Transverse colon (tissue), 4 donors: Measurements from ENCODE around the gene ARHGAP12. TPM values are rescaled to one million over a fixed set of nuclear protein-coding genes. Genes with fewer than 3 reads are reported as not detected.

Experiments used
- DNase-seq: peaks from one replicate; pipeline ENCODE4 v3.0.0-alpha.2; 2019
- H3K27ac ChIP-seq, 4 donors: fragments of 200-600 bp; sonication (generic); 2 replicates each; pipeline ENCODE4 v1.5.1; 2016 to 2018; ENCODE audit warnings: inconsistent platforms in 4 of 4
- H3K27me3 ChIP-seq: fragments of 200-600 bp; sonication (generic); 2 replicates; pipeline ENCODE4 v1.5.1; 2017; ENCODE audit warnings: inconsistent platforms
- H3K36me3 ChIP-seq, 4 donors: fragments of 200-600 bp; sonication (generic); 2 replicates each; pipeline ENCODE4 v1.5.1; 2017 to 2019; ENCODE audit warnings: inconsistent platforms in 4 of 4
- H3K4me1 ChIP-seq, 4 donors: fragments of 200-600 bp; sonication (generic); 2 replicates each; pipeline ENCODE4 v1.5.1; 2017 to 2020; ENCODE audit warnings: inconsistent platforms in 4 of 4
- H3K4me3 ChIP-seq, 4 donors: fragments of 200-600 bp; sonication (generic); 1 replicate in 1 of 4; 2 replicates in 3 of 4; pipeline versions ENCODE4 v1.5.1 to v1.6.1; 2017 to 2019; ENCODE audit warnings: inconsistent platforms in 4 of 4
- H3K9me3 ChIP-seq, 2 donors: fragments of 200-600 bp; sonication (generic); 2 replicates each; pipeline ENCODE4 v1.5.1; 2017 to 2019; ENCODE audit warnings: inconsistent platforms in 2 of 2
- EP300 ChIP-seq: sonication (generic); formaldehyde crosslinking; IDR thresholded peaks from one replicate; pipeline ENCODE4 v1.6.1; 2017; ENCODE audit warnings: antibody characterized with exemption, low read depth
- POLR2A ChIP-seq: fragments of 450-650 bp; IDR thresholded peaks from one replicate; pipeline ENCODE4 v1.6.1; 2016; ENCODE audit warnings: antibody characterized with exemption, mild to moderate bottlenecking, moderate library complexity
- POLR2AphosphoS5 ChIP-seq, 3 donors: sonication (generic); formaldehyde crosslinking; IDR thresholded peaks; one replicate each; pipeline ENCODE4 v1.6.1; 2016; ENCODE audit warnings: antibody characterized with exemption in 3 of 3
- whole genome bisulfite sequencing, 2 donors: methylation state at CpG; one replicate each; pipeline ENCODE4 v1.1.5; 2018; ENCODE audit warnings: low coverage in 1 of 2; 5-methylcytosine and 5-hydroxymethylcytosine counted together
- in situ Hi-C, 4 donors: fragments of 200-750 bp; cut with MboI; loops; one replicate each; pipeline versions ENCODE4 v1.15.0 to v1.15.1; 2017; ENCODE audit warnings: low sequenced_read_pairs in 3 of 4, low pct_ligation_motif_present in 1 of 4, low pct_unique_long_range_greater_than_20kb in 1 of 4
- intact Hi-C: fragments of 100-400 bp; cut with DNase I; formaldehyde crosslinking; loops from one replicate; pipeline ENCODE4 v1.15.1; 2023; ENCODE audit warnings: low total_unique reads
- total RNA-seq, 4 donors: library from RNA; depleted of rRNA; stranded (reverse); fragments of >200 nt; gene quantifications; one replicate each; pipeline ENCODE4 v1.1.0, GENCODE V29; 2016
- TF ChIP-seq, protein P1 (sequence below), 5 experiments: fragments of 200-600 bp in 3 of 5; fragments of 450-650 bp in 2 of 5; sonication (generic) in 3 of 5; IDR thresholded peaks; 1 replicate in 2 of 5; 2 replicates in 3 of 5; pipeline ENCODE4 v1.5.1; 2016 to 2017; ENCODE audit warnings: antibody characterized with exemption in 5 of 5, inconsistent platforms in 3 of 5, mild to moderate bottlenecking in 2 of 5, moderate library complexity in 1 of 5

The ARHGAP12 gene
- total RNA-seq, 4 donors from 2014 or later: 19.9 to 60.5 (median 46.1) TPM

DNA sequence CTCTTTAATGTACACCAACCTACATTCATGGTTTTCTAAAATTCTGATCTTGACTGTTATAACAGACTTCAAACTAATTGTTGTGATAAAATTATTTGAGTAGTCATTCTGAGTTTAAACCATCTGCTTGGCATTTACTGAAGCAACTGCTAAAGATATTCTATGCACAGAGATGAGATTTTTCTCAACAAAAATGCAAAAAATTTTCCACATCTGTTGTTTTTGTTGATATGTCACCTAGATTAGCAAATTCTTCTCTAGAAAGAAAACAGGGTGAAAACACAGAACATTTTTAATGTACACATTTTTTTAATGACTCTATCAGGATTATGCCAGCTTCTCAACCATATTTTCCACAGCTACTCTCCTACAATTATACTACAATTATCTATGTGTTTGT, 42.7 kb downstream of the ARHGAP12 start:
- no peak for DNase-seq
- Histone ChIP-seq H3K4me3 (no peak overlapping the region), H3K36me3 (no peaks in the 10 kb centered on the region), H3K27ac (no peak overlapping the region), H3K4me1 (peaks cover 2 to 36% (median 21%) of the 10 kb centered on the region in 4 donors), H3K9me3 (no peaks in the 10 kb centered on the region), H3K27me3 (no peaks in the 10 kb centered on the region)
- no peak for TF ChIP-seq EP300
- TF ChIP-seq POLR2A: no peak
- no peak for TF ChIP-seq POLR2AphosphoS5 (IDR thresholded peaks at IDR 0.05)
- TF ChIP-seq, protein P1, sequence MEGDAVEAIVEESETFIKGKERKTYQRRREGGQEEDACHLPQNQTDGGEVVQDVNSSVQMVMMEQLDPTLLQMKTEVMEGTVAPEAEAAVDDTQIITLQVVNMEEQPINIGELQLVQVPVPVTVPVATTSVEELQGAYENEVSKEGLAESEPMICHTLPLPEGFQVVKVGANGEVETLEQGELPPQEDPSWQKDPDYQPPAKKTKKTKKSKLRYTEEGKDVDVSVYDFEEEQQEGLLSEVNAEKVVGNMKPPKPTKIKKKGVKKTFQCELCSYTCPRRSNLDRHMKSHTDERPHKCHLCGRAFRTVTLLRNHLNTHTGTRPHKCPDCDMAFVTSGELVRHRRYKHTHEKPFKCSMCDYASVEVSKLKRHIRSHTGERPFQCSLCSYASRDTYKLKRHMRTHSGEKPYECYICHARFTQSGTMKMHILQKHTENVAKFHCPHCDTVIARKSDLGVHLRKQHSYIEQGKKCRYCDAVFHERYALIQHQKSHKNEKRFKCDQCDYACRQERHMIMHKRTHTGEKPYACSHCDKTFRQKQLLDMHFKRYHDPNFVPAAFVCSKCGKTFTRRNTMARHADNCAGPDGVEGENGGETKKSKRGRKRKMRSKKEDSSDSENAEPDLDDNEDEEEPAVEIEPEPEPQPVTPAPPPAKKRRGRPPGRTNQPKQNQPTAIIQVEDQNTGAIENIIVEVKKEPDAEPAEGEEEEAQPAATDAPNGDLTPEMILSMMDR (IDR thresholded peaks at IDR 0.05): no peak
- intact Hi-C loops: no loop called here
- in situ Hi-C loops: no loop called here

DNA sequence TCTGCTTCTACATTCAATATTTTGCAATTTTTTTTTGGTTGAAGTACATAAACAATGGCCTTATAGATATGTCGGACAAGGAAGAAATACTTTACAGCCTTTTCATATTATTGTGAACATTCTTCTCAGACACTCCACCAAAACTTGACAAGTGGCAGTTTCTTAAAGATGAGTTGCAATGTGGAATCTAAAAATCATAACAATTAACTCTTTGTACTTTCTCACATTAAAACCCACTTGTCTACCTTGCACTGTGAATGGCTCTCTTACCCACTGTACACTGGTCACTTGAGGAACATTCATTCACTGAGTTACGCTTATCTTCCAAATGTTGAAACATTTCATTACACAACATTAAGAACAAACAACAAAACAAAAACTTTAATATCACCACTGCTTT, 44.2 kb downstream of the ARHGAP12 start:
- no peak for DNase-seq
- in situ Hi-C loops (no loop called here), intact Hi-C loops (no loop called here)
- no peaks in the 10 kb centered on the region for H3K9me3 ChIP-seq
- no peak overlapping the region for H3K27ac ChIP-seq
- TF ChIP-seq EP300 (no peak), POLR2AphosphoS5 (IDR thresholded peaks at IDR 0.05) (no peak), POLR2A (no peak)
- TF ChIP-seq, protein P1 (IDR thresholded peaks at IDR 0.05): no peak
- H3K4me3 ChIP-seq: no peak overlapping the region
- WGBS, 2 donors: 80 to 96% methylated on average over 2 of the region's 2 CpGs
- H3K36me3 ChIP-seq: no peaks in the 10 kb centered on the region
- H3K4me1 ChIP-seq: peaks cover 2 to 40% (median 22%) of the 10 kb centered on the region in 4 donors
- H3K27me3 ChIP-seq: no peaks in the 10 kb centered on the region

DNA sequence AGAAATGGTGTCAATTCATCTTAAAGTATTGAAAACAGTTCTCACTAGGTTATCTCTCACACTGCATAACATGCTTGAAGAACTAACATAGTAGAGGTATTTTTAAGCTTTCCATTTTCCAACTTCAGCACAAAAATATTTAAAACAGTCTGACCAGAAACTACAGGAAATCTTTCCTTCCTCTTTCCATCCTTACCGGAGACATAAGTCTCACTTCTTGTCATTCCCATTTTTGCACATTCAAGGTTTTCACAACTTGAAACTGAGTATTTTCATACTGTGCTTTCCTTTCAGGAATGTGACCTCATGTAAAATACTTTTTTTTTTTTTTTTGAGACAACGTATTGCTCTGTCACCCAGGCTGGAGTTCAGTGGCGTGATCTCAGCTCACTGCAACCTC, 45.2 kb downstream of the ARHGAP12 start:
- intact Hi-C loops (no loop called here), in situ Hi-C loops (no loop called here)

GRCh38 chr10:31878486-31878885, 50.1 kb downstream of the ARHGAP12 start:
- Histone ChIP-seq H3K27me3 (no peaks in the 10 kb centered on the region), H3K9me3 (no peaks in the 10 kb centered on the region), H3K4me1 (peaks cover 0 to 40% (median 13%) of the 10 kb centered on the region in 4 donors), H3K36me3 (no peaks in the 10 kb centered on the region), H3K27ac (no peak overlapping the region), H3K4me3 (no peak overlapping the region)
- in situ Hi-C loops (no loop called here), intact Hi-C loops (no loop called here)
- DNase-seq: no peak
- TF ChIP-seq EP300: no peak
- TF ChIP-seq, protein P1 (IDR thresholded peaks at IDR 0.05): no peak
- TF ChIP-seq POLR2AphosphoS5 (IDR thresholded peaks at IDR 0.05): no peak

More for the DNA sequence above, 45.2 kb downstream of the ARHGAP12 start:
- Histone ChIP-seq H3K9me3 (no peaks in the 10 kb centered on the region), H3K36me3 (no peaks in the 10 kb centered on the region), H3K4me1 (peaks cover 2 to 38% (median 18%) of the 10 kb centered on the region in 4 donors), H3K27ac (peak overlapping the region in 2 of 4 donors; percentile 5 to 14), H3K4me3 (no peak overlapping the region), H3K27me3 (no peaks in the 10 kb centered on the region)
- WGBS, 2 donors: 60 to 86% methylated on average over 3 of the region's 3 CpGs
- TF ChIP-seq, protein P1 (IDR thresholded peaks at IDR 0.05): no peak
- TF ChIP-seq POLR2AphosphoS5 (IDR thresholded peaks at IDR 0.05): no peak
- no peak for TF ChIP-seq EP300
- TF ChIP-seq POLR2A: no peak
- DNase-seq: no peak
